NCI-H226 (cell line): ENCODE data around the gene P2RY14.
"Not testable (repeated sequence)": the region's sequence is repeated elsewhere in the genome, so short reads cannot be mapped to it uniquely, and the experiment has no call there.

Source experiments
- DNase-seq: peaks from one replicate; pipeline ENCODE4 v3.0.0-alpha.2; 2015

Gene P2RY14

GRCh38 chr3:151248772-151249337, 29.5 kb downstream of the P2RY14 start:
- no peak for DNase-seq

GRCh38 chr3:151242006-151242405, 36.3 kb downstream of the P2RY14 start:
- DNase-seq: not testable (repeated sequence)

- DNase-seq: no peak
Measured at GRCh38 chr3:151236736-151237135, 41.6 kb downstream of the P2RY14 start.

GRCh38 chr3:151236316-151236715, 42.0 kb downstream of the P2RY14 start:
- DNase-seq: no peak

- DNase-seq: no peak
Measured at GRCh38 chr3:151234825-151235224, 43.5 kb downstream of the P2RY14 start.

GRCh38 chr3:151232991-151233390, 45.4 kb downstream of the P2RY14 start:
- no peak for DNase-seq

- not testable (repeated sequence) for DNase-seq
Measured at GRCh38 chr3:151232403-151232802, 45.9 kb downstream of the P2RY14 start.

- no peak for DNase-seq
Measured at GRCh38 chr3:151230646-151231045, 47.7 kb downstream of the P2RY14 start.

- peak; percentile 68 for DNase-seq
Measured at GRCh38 chr3:151228666-151229040, 49.7 kb downstream of the P2RY14 start.

- peak; percentile 89 for DNase-seq
Measured at GRCh38 chr3:151227807-151228665, 50.3 kb downstream of the P2RY14 start.

GRCh38 chr3:151227266-151227806, 51.0 kb downstream of the P2RY14 start:
- peak; percentile 33 for DNase-seq

- no peak for DNase-seq
Measured at GRCh38 chr3:151226825-151227224, 51.5 kb downstream of the P2RY14 start.

- peak; percentile 89 for DNase-seq
Measured at GRCh38 chr3:151226088-151226563, 52.2 kb downstream of the P2RY14 start.

GRCh38 chr3:151225040-151225975, 53.0 kb downstream of the P2RY14 start:
- no peak for DNase-seq

GRCh38 chr3:151224268-151224866, 54.0 kb downstream of the P2RY14 start:
- no peak for DNase-seq

GRCh38 chr3:151219056-151219455, 59.3 kb downstream of the P2RY14 start:
- DNase-seq: peak; percentile 80

- no peak for DNase-seq
Measured at GRCh38 chr3:151218136-151218535, 60.2 kb downstream of the P2RY14 start.

GRCh38 chr3:151216641-151217607, 61.4 kb downstream of the P2RY14 start:
- DNase-seq: peak; percentile 44

GRCh38 chr3:151214459-151214858, 63.9 kb downstream of the P2RY14 start:
- DNase-seq: no peak

- DNase-seq: no peak
Measured at GRCh38 chr3:151213881-151214280, 64.5 kb downstream of the P2RY14 start.

- DNase-seq: no peak
Measured at GRCh38 chr3:151213151-151213550, 65.2 kb downstream of the P2RY14 start.
